GM19099 (cell line): ENCODE data around the gene VPS37C.

Experiments
- POLR2A ChIP-seq: IDR thresholded peaks from 3 replicates; pipeline ENCODE4 v1.6.1; 2011; ENCODE audit warnings: low read depth; ENCODE audit not compliant: insufficient read length; ENCODE audit errors: extremely low read depth

VPS37C gene

DNA sequence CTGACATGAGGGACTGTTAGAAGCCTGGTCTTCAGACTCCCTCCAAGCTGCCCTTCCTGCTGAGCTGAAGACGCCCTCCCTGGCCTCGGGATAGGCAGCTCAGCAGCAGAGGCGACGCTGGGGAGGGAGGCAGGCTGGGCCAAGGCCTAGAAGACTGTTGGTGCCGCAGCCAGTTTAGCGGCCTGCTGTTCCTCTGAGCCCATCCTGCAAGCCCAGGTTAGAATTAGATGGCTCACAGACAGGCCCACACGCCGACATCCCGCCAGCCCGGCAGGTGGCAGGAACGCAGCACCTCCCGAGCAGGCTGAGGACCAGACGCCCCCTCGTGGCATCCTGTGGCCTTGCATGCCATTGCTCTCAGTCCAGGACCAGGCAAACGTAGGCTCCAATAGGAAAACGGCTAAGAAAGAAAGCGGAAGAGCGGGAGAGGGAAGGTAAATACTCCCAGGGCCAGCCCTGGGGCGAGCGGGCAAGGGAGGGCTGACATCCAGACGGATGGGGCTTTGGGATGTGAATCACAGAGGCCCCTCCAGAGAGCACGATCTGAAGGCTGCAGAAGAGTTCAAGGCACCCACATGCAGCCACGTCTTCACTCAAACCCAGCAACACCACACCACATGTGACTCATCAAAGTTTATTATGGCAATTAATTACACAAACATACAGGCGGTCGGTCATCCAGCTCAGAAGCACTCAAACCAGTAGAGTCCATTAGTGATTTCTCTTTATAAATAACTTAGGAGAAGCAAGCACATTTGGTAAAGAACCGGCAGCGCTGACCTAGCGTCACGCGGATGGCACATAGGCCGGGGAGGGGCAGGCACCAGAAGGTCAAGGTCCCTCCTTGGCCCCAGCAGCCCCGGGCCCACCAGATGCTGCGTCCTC is 31.3 kb downstream of the VPS37C start:
- no peak for TF ChIP-seq POLR2A

- TF ChIP-seq POLR2A, result no peak
Observed at GRCh38 chr11:61128947-61129638, 32.1 kb downstream of the VPS37C start.

- TF ChIP-seq POLR2A, result no peak
Observed at GRCh38 chr11:61127991-61128390, 33.2 kb downstream of the VPS37C start.

GRCh38 chr11:61126256-61126655 is 35.0 kb downstream of the VPS37C start:
- TF ChIP-seq POLR2A, result no peak

GRCh38 chr11:61125310-61125684 is 35.9 kb downstream of the VPS37C start:
- no peak for TF ChIP-seq POLR2A

- no peak for TF ChIP-seq POLR2A
Observed at GRCh38 chr11:61124574-61125309, 36.5 kb downstream of the VPS37C start.

- TF ChIP-seq POLR2A, result no peak
Observed at GRCh38 chr11:61123775-61124571, 37.3 kb downstream of the VPS37C start.

GRCh38 chr11:61122761-61123160 is 38.5 kb downstream of the VPS37C start:
- no peak for TF ChIP-seq POLR2A

DNA sequence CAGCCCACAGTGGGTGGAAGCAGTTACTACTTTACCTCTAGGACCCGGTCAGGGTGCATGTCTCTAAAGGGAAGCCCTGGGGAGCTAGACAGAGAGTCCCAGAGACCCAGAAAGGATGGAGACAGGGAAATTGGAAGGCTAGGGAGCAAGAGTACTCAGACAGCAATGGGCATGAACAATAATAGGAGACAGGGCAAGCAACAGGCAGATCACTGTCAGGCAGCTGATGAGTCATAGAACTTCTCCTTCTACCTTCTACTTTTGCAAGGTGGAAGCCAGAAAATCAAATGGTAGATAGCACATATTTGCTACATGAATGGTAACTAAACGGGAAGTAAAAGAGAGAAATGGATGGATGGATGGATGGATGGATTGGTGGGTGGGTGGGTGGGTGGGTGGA is 39.3 kb downstream of the VPS37C start:
- TF ChIP-seq POLR2A, result no peak

DNA sequence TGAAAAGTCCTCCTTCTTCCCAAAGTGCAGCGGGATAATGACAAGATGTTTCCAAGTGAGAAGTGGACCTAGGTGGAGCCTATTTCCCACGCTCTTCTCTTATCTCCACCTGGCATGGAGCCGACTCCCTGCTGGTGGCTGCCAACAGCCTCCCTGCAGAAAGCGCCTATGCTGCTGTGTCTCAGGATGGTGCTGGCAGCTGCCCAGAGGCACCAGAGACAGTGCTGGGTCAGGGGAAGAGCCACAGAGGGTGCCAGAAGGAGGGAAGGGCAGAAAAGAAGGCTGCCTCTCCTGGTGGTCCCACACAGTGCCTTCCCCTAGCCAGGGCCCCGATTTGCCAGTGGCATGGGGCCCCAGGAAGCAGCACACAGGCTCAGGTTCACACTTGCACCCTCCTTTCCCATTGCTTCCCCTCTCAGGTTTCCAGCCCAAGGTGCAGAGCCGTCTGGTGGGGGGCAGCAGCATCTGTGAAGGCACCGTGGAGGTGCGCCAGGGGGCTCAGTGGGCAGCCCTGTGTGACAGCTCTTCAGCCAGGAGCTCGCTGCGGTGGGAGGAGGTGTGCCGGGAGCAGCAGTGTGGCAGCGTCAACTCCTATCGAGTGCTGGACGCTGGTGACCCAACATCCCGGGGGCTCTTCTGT is 39.9 kb downstream of the VPS37C start:
- TF ChIP-seq POLR2A, result no peak

GRCh38 chr11:61120706-61121191 is 40.5 kb downstream of the VPS37C start:
- no peak for TF ChIP-seq POLR2A

GRCh38 chr11:61120099-61120705 is 41.0 kb downstream of the VPS37C start:
- no peak for TF ChIP-seq POLR2A

DNA sequence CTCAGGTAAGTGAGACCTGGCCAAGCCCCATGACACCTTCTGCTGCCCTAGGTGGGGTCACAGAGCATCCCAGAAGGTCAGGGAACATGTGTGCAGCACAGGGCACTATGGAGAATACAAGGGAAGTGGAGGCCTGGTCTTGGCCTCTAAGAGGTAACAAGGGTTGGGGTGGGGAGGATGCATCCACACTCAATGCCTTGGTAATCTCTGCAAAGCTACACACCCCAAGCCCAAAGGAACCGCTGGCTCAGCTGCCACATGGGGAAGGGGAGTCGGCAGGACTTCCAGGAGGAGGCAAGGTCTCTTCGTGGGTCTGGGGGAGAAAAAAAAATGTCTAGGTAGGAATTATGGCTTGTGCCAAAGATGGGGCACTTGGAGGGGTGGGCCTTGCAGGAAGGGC is 41.7 kb downstream of the VPS37C start:
- TF ChIP-seq POLR2A, result no peak

DNA sequence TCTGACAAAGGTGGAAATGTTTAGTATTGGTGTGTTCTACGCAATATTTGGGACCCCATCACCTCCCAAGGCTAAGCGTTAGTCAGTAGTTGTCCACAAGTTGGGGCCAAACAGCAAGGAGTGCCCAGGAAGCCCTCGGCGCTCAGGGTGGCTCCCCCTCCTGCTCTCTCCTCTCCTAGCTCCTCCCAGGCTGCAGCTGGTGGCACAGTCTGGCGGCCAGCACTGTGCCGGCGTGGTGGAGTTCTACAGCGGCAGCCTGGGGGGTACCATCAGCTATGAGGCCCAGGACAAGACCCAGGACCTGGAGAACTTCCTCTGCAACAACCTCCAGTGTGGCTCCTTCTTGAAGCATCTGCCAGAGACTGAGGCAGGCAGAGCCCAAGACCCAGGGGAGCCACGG is 42.2 kb downstream of the VPS37C start:
- no peak for TF ChIP-seq POLR2A

GRCh38 chr11:61118406-61118805 is 42.8 kb downstream of the VPS37C start:
- TF ChIP-seq POLR2A, result no peak
